GM23338 (cell line): ENCODE results near the gene RAB43. TPM values are rescaled to one million over a fixed set of nuclear protein-coding genes. Genes with fewer than 3 reads are reported as not detected.
A peak's percentile ranks its signal among the peaks of the same experiment; 100 is the strongest.

ENCODE experiments used
- ATAC-seq: fragments of 200-7000 bp; cut with Tn5 transposase; 3 replicates; pipeline ENCODE4 v1.9.1; 2020
- DNase-seq: peaks from one replicate; pipeline ENCODE4 v3.0.0-alpha.2; 2015; ENCODE audit warnings: low spot score
- H2AFZ ChIP-seq: fragments of 200-600 bp; sonication (generic); 2 replicates; pipeline ENCODE4 v1.8.0; 2016; ENCODE audit warnings: antibody characterized with exemption, mild to moderate bottlenecking, moderate library complexity
- H3F3A ChIP-seq: fragments of 200-600 bp; sonication (generic); replicated peaks from 2 replicates; pipeline ENCODE4 v1.8.0; 2017; ENCODE audit warnings: antibody characterized with exemption, mixed run types, low read depth
- H3K27ac ChIP-seq: fragments of 200-600 bp; sonication (generic); 2 replicates; pipeline ENCODE4 v1.6.1; 2016; ENCODE audit warnings: low read depth
- H3K27me3 ChIP-seq: fragments of 200-600 bp; sonication (generic); 2 replicates; pipeline ENCODE4 v1.8.0; 2016; ENCODE audit warnings: mild to moderate bottlenecking, mixed run types, moderate library complexity; ENCODE audit not compliant: insufficient read depth
- H3K36me3 ChIP-seq: fragments of 200-600 bp; sonication (generic); 2 replicates; pipeline ENCODE4 v1.8.0; 2016; ENCODE audit warnings: mild to moderate bottlenecking; ENCODE audit not compliant: insufficient read depth
- H3K4me1 ChIP-seq: fragments of 200-600 bp; sonication (generic); 2 replicates; pipeline ENCODE4 v1.8.0; 2016; ENCODE audit warnings: mild to moderate bottlenecking, moderate library complexity; ENCODE audit not compliant: insufficient read depth
- H3K4me2 ChIP-seq: fragments of 200-600 bp; sonication (generic); 2 replicates; pipeline ENCODE4 v1.7.1; 2017; ENCODE audit warnings: mixed run types
- H3K4me3 ChIP-seq: fragments of 200-600 bp; sonication (generic); 2 replicates; pipeline ENCODE4 v1.6.1; 2016; ENCODE audit warnings: mixed run types
- H3K79me2 ChIP-seq: fragments of 200-600 bp; sonication (generic); replicated peaks from 2 replicates; pipeline ENCODE4 v1.8.0; 2017; ENCODE audit warnings: mild to moderate bottlenecking; ENCODE audit not compliant: insufficient read depth
- H3K9me2 ChIP-seq: fragments of 200-600 bp; sonication (generic); 2 replicates; pipeline ENCODE4 v1.8.0; 2017; ENCODE audit not compliant: insufficient read depth
- H4K20me1 ChIP-seq: fragments of 200-600 bp; sonication (generic); replicated peaks from 2 replicates; pipeline ENCODE4 v1.8.0; 2017; ENCODE audit warnings: mild to moderate bottlenecking; ENCODE audit not compliant: insufficient read depth
- H3K27ac Mint-ChIP-seq: 2 replicates; pipeline ENCODE4 v1.8.0; 2020; ENCODE audit warnings: inconsistent platforms, mild to moderate bottlenecking, moderate library complexity, mixed read lengths
- H3K27me3 Mint-ChIP-seq: 3 replicates; pipeline ENCODE4 v1.8.0; 2022; ENCODE audit warnings: low read depth, mild to moderate bottlenecking, moderate library complexity, mixed read lengths, inconsistent platforms; ENCODE audit not compliant: insufficient read depth, poor library complexity
- H3K36me3 Mint-ChIP-seq: 3 replicates; pipeline ENCODE4 v1.8.0; 2021; ENCODE audit warnings: low read depth, mild to moderate bottlenecking, inconsistent platforms, moderate library complexity, mixed read lengths
- H3K4me1 Mint-ChIP-seq: 3 replicates; pipeline ENCODE4 v1.8.0; 2020; ENCODE audit warnings: mild to moderate bottlenecking, inconsistent platforms, mixed read lengths
- H3K4me3 Mint-ChIP-seq: 3 replicates; pipeline ENCODE4 v1.8.0; 2021; ENCODE audit warnings: moderate library complexity, mild to moderate bottlenecking, inconsistent platforms, mixed read lengths
- H3K9me3 Mint-ChIP-seq: 3 replicates; pipeline ENCODE4 v1.8.0; 2020; ENCODE audit warnings: moderate library complexity, mild to moderate bottlenecking, inconsistent platforms, mixed read lengths
- CREB1 ChIP-seq: fragments of 250-450 bp; sonication (Bioruptor Pico); IDR thresholded peaks from 2 replicates; pipeline ENCODE4 v1.5.0; 2020; ENCODE audit warnings: low read depth, mild to moderate bottlenecking, moderate library complexity
- EZH2phosphoT487 ChIP-seq: fragments of 200-600 bp; sonication (generic); IDR thresholded peaks from one replicate; pipeline ENCODE4 v1.8.1; 2018; ENCODE audit warnings: antibody characterized with exemption; ENCODE audit not compliant: unreplicated experiment
- JUNB ChIP-seq: IDR thresholded peaks from one replicate; pipeline ENCODE4 v1.6.1; 2016; ENCODE audit warnings: antibody characterized with exemption; ENCODE audit not compliant: unreplicated experiment
- POLR2AphosphoS5 ChIP-seq: IDR thresholded peaks from 2 replicates; pipeline ENCODE4 v1.6.1; 2016; ENCODE audit warnings: antibody characterized with exemption, low read depth
- REST ChIP-seq: IDR thresholded peaks from one replicate; pipeline ENCODE4 v1.6.1; 2018; ENCODE audit warnings: antibody characterized with exemption; ENCODE audit not compliant: unreplicated experiment
- ZNF114 ChIP-seq: fragments of 250-450 bp; sonication (Bioruptor Pico); IDR thresholded peaks from 2 replicates; pipeline ENCODE4 v1.5.0; 2020; ENCODE audit warnings: mild to moderate bottlenecking, moderate library complexity
- polyA plus RNA-seq: library from polyadenylated mRNA; unstranded; fragments of >200 nt; fragmentation: Nextera tagmentation; extraction: Ambion mirVana; gene quantifications from 2 replicates; pipeline ENCODE4 v1.2.1, GENCODE V29; 2016
- total RNA-seq: library from RNA; depleted of rRNA; stranded (reverse); fragments of >200 nt; shearing (Covaris generic); gene quantifications from 2 replicates; pipeline ENCODE4 v1.2.3, GENCODE V29; 2014
- TF ChIP-seq, protein P1 (sequence below), 2 experiments: fragments of 200-600 bp in 1 of 2; sonication (generic) in 1 of 2; conservative IDR thresholded peaks; 2 replicates each; pipeline versions ENCODE4 v1.5.1 to v1.6.1; 2016 to 2017; ENCODE audit warnings: antibody characterized with exemption in 2 of 2, low read depth in 2 of 2, mild to moderate bottlenecking in 2 of 2, moderate library complexity in 1 of 2
- TF ChIP-seq, protein P2 (sequence below): IDR thresholded peaks from 2 replicates; pipeline ENCODE4 v1.6.1; 2016; ENCODE audit warnings: antibody characterized with exemption

Gene RAB43
- total and polyA plus RNA-seq, 2 experiments from 2014 or later: 5.7 to 37.0 TPM

DNA sequence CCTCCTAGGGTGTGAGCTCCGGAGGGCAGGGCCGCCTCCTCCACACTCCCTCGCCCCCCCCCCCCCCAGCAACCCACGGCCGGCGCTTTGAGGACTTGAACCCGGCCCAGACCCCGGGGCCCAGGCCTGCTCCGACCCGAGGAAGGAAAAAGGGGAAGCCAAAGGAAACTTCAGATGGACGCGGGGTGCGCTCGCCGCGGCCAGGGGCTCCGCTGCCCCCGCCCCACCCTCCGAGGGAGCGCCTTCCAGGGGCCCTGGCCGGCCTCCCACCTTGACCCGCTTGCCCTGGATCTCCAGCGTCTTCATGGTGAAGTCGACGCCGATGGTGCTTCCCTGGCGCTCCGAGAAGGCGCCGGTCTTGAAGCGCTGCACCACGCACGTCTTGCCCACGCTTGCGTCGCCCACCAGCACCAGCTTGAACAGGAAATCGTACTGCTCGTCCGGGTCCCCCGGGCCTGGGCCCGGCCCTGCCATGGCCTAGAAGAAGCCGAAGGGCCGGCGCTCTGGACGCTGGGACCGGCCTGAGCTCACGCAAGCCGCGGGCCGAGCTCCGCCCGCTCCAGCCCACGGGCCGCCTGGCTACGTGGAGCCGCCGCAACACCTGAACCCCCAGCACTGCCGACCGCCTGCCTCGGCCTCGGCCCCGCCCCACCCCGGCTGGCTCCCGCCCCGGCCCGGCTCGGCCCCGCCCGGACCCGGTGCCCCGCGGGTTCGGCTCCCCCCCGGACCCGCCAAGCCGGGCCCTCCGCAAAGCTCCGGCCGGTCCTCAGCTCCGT is 400 bp downstream of the RAB43 start:
- peak overlapping the region; percentile 74 for H3K4me3 Mint-ChIP-seq
- H4K20me1 ChIP-seq: peaks cover 4% of the 10 kb centered on the region; the same call in 1 of the 2 replicates
- peak overlapping the region; percentile 62 for H3K4me3 ChIP-seq
- 0 out of 2 replicates have a peak, but pooled peaks cover 3% of the 10 kb centered on the region for H3K36me3 ChIP-seq
- peak overlapping the region; percentile 85; the same call in 1 of the 2 replicates for H3K27ac Mint-ChIP-seq
- H3K36me3 Mint-ChIP-seq: peaks cover 5% of the 10 kb centered on the region
- H3K27me3 ChIP-seq: no peaks in the 10 kb centered on the region
- H3K9me2 ChIP-seq: no peaks in the 10 kb centered on the region
- TF ChIP-seq CREB1 (CRISPR knock-in tag) (no peak), EZH2phosphoT487 (no peak)
- H3F3A ChIP-seq: peaks cover 8% of the 10 kb centered on the region
- peak overlapping the region; percentile 81 for H3K4me2 ChIP-seq
- H3K79me2 ChIP-seq: peaks cover 40% of the 10 kb centered on the region
- ATAC-seq: peak; percentile 56
- H3K9me3 Mint-ChIP-seq: no peaks in the 10 kb centered on the region; the same call in 2 of the 3 replicates
- no peak overlapping the region for H2AFZ ChIP-seq
- peaks cover 13% of the 10 kb centered on the region for H3K27me3 Mint-ChIP-seq
- peaks cover 49% of the 10 kb centered on the region for H3K4me1 Mint-ChIP-seq
- DNase-seq: peak; percentile 41
- H3K4me1 ChIP-seq: peaks cover 46% of the 10 kb centered on the region
- H3K27ac ChIP-seq: peak overlapping the region; percentile 35

GRCh38 chr3:129120254-129121004 is 1.2 kb downstream of the RAB43 start:
- H3K4me3 Mint-ChIP-seq: peak overlapping the region; percentile 74
- H2AFZ ChIP-seq: no peak overlapping the region
- H3K4me3 ChIP-seq: peak overlapping the region; percentile 62
- ATAC-seq (peak; percentile 23), DNase-seq (peak; percentile 96)
- H3K36me3 ChIP-seq: 0 out of 2 replicates have a peak, but pooled peaks cover 3% of the 10 kb centered on the region
- H3K36me3 Mint-ChIP-seq: peaks cover 5% of the 10 kb centered on the region
- H3K4me2 ChIP-seq: peak overlapping the region; percentile 81
- H3K27me3 Mint-ChIP-seq: peaks cover 12% of the 10 kb centered on the region
- no peaks in the 10 kb centered on the region for H3K9me2 ChIP-seq
- H3F3A ChIP-seq: peaks cover 8% of the 10 kb centered on the region
- H3K4me1 ChIP-seq: peaks cover 49% of the 10 kb centered on the region
- peaks cover 4% of the 10 kb centered on the region; the same call in 1 of the 2 replicates for H4K20me1 ChIP-seq
- peak overlapping the region; percentile 95 for H3K27ac Mint-ChIP-seq
- peaks cover 48% of the 10 kb centered on the region for H3K79me2 ChIP-seq
- no peaks in the 10 kb centered on the region for H3K27me3 ChIP-seq
- H3K9me3 Mint-ChIP-seq: no peaks in the 10 kb centered on the region; the same call in 2 of the 3 replicates
- TF ChIP-seq ZNF114 (CRISPR knock-in tag): no peak
- peak; percentile 82 for TF ChIP-seq POLR2AphosphoS5
- TF ChIP-seq REST: no peak
- no peak for TF ChIP-seq JUNB
- TF ChIP-seq, protein P1, sequence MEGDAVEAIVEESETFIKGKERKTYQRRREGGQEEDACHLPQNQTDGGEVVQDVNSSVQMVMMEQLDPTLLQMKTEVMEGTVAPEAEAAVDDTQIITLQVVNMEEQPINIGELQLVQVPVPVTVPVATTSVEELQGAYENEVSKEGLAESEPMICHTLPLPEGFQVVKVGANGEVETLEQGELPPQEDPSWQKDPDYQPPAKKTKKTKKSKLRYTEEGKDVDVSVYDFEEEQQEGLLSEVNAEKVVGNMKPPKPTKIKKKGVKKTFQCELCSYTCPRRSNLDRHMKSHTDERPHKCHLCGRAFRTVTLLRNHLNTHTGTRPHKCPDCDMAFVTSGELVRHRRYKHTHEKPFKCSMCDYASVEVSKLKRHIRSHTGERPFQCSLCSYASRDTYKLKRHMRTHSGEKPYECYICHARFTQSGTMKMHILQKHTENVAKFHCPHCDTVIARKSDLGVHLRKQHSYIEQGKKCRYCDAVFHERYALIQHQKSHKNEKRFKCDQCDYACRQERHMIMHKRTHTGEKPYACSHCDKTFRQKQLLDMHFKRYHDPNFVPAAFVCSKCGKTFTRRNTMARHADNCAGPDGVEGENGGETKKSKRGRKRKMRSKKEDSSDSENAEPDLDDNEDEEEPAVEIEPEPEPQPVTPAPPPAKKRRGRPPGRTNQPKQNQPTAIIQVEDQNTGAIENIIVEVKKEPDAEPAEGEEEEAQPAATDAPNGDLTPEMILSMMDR (conservative IDR thresholded peaks at IDR 0.05; ENCODE audit: low read depth in 2 of 2): no peak
- TF ChIP-seq, protein P2, sequence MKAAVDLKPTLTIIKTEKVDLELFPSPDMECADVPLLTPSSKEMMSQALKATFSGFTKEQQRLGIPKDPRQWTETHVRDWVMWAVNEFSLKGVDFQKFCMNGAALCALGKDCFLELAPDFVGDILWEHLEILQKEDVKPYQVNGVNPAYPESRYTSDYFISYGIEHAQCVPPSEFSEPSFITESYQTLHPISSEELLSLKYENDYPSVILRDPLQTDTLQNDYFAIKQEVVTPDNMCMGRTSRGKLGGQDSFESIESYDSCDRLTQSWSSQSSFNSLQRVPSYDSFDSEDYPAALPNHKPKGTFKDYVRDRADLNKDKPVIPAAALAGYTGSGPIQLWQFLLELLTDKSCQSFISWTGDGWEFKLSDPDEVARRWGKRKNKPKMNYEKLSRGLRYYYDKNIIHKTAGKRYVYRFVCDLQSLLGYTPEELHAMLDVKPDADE: peak; percentile 73; the same call in 1 of the 2 replicates
- peak; percentile 8; the same call in 1 of the 2 replicates for TF ChIP-seq CREB1 (CRISPR knock-in tag)
- peaks cover 54% of the 10 kb centered on the region for H3K4me1 Mint-ChIP-seq
- H3K27ac ChIP-seq: peak overlapping the region; percentile 95
